HCT116 (cell line): ENCODE data around the gene HDGFL1. TPM values are rescaled to one million over a fixed set of nuclear protein-coding genes. Genes with fewer than 3 reads are reported as not detected.

Experiments
- ATAC-seq: fragments of 200-7000 bp; cut with Tn5 transposase; 2 replicates; pipeline ENCODE4 v1.9.1; 2020; ENCODE audit warnings: mild to moderate bottlenecking, moderate library complexity
- BruUV-seq: library from RNA; stranded (reverse); fragments of 400-500 nt; replicated peaks from 2 replicates; lab custom pipeline; 2021; lab: Mats Ljungman, UMichigan
- CTCF ChIA-PET: fragments of 300-600 bp; sonication (Branson Sonifier 250); formaldehyde crosslinking; loops from one replicate; lab custom pipeline; 2021; ENCODE audit warnings: antibody characterized with exemption; lab: Charles Lee
- POLR2A ChIA-PET: fragments of 300-600, 350-600 bp; sonication (Branson Sonifier 250); formaldehyde crosslinking; loops from one replicate; lab custom pipeline; 2021; ENCODE audit warnings: antibody characterized with exemption; lab: Charles Lee
- RAD21 ChIA-PET, 2 experiments: fragments of 300-600 bp; sonication (Branson Sonifier 250); formaldehyde crosslinking; loops; one replicate each; lab custom pipeline; 2023; ENCODE audit warnings: low total read pairs in 2 of 2; ENCODE audit not compliant: uncharacterized antibody in 2 of 2, unreplicated experiment in 2 of 2, low non-redundant PET in 1 of 2; lab: Charles Lee
- DNase-seq: peaks from one replicate; pipeline ENCODE4 v3.0.0-alpha.2; 2010; ENCODE audit warnings: low read depth, low spot score
- H2AFZ ChIP-seq: fragments of 200-600 bp; shearing (Covaris generic), sonication (generic); 2 replicates; pipeline ENCODE4 v1.6.1; 2017; ENCODE audit warnings: low read depth, mixed run types, mixed read lengths, antibody characterized with exemption, low read length; ENCODE audit not compliant: poor library complexity, severe bottlenecking
- H3K27ac ChIP-seq: 2 replicates; pipeline ENCODE4 v1.5.1; 2012; ENCODE audit warnings: low read depth, low read length
- H3K27me3 ChIP-seq: fragments of 200-600 bp; sonication (generic); 2 replicates; pipeline ENCODE4 v1.6.1; 2016; ENCODE audit warnings: mixed run types, low read length, mixed read lengths; ENCODE audit not compliant: insufficient read depth
- H3K36me3 ChIP-seq, 2 experiments: fragments of 200-500 bp in 1 of 2; fragments of 200-600 bp in 1 of 2; sonication (Bioruptor generic) in 1 of 2; sonication (generic) in 1 of 2; 2 replicates each; pipeline versions ENCODE4 v1.5.1 to v1.6.1; 2014 to 2016; ENCODE audit warnings: low read length in 2 of 2, inconsistent platforms in 1 of 2, mixed read lengths in 1 of 2, mixed run types in 1 of 2; ENCODE audit not compliant: insufficient read depth in 2 of 2, control insufficient read depth in 1 of 2
- H3K4me1 ChIP-seq, 2 experiments: fragments of 200-600 bp in 1 of 2; sonication (generic) in 1 of 2; 2 replicates each; pipeline versions ENCODE4 v1.5.1 to v1.6.1; 2012 to 2017; ENCODE audit warnings: low read length in 2 of 2, inconsistent platforms in 1 of 2, mild to moderate bottlenecking in 1 of 2, mixed read lengths in 1 of 2, mixed run types in 1 of 2, moderate library complexity in 1 of 2; ENCODE audit not compliant: insufficient read depth in 2 of 2, control insufficient read depth in 1 of 2
- H3K4me2 ChIP-seq: fragments of 200-600 bp; sonication (generic); 2 replicates; pipeline ENCODE4 v1.6.1; 2017; ENCODE audit warnings: mixed run types, low read length, mixed read lengths
- H3K4me3 ChIP-seq, 2 experiments: fragments of 200-600 bp in 1 of 2; sonication (generic) in 1 of 2; replicated peaks in 1 of 2; 2 replicates each; pipeline ENCODE4 v1.5.1; 2011 to 2016; ENCODE audit warnings: low read length in 2 of 2, control low read depth in 1 of 2, low read depth in 1 of 2, mild to moderate bottlenecking in 1 of 2, mixed read lengths in 1 of 2, mixed run types in 1 of 2
- H3K79me2 ChIP-seq: fragments of 200-600 bp; sonication (generic); 2 replicates; pipeline ENCODE4 v1.6.1; 2017; ENCODE audit warnings: mild to moderate bottlenecking, mixed run types, low read length, moderate library complexity, mixed read lengths; ENCODE audit not compliant: insufficient read depth
- H3K9ac ChIP-seq: fragments of 200-600 bp; sonication (generic); 2 replicates; pipeline ENCODE4 v1.6.1; 2016; ENCODE audit warnings: low read length, mixed read lengths
- H3K9me2 ChIP-seq: fragments of 200-600 bp; sonication (generic), shearing (Covaris generic); 2 replicates; pipeline ENCODE4 v1.6.1; 2017; ENCODE audit warnings: mixed run types, mild to moderate bottlenecking, moderate library complexity; ENCODE audit not compliant: insufficient read depth
- H3K9me3 ChIP-seq, 2 experiments: fragments of 200-500 bp in 1 of 2; fragments of 200-600 bp in 1 of 2; sonication (Bioruptor generic) in 1 of 2; sonication (generic) in 1 of 2; 2 replicates each; pipeline ENCODE4 v1.6.1; 2014 to 2017; ENCODE audit warnings: low read length in 2 of 2, mixed read lengths in 2 of 2, inconsistent platforms in 1 of 2, low read depth in 1 of 2, mild to moderate bottlenecking in 1 of 2, mixed run types in 1 of 2, moderate library complexity in 1 of 2; ENCODE audit not compliant: control insufficient read depth in 1 of 2, insufficient read depth in 1 of 2
- H4K20me1 ChIP-seq: fragments of 200-600 bp; sonication (generic), shearing (Covaris generic); 2 replicates; pipeline ENCODE4 v1.6.1; 2017; ENCODE audit warnings: mixed run types, mild to moderate bottlenecking, moderate library complexity; ENCODE audit not compliant: insufficient read depth
- ATF3 ChIP-seq: IDR thresholded peaks from 2 replicates; pipeline ENCODE4 v1.6.1; 2012
- ELF1 ChIP-seq: IDR thresholded peaks from 2 replicates; pipeline ENCODE4 v1.6.1; 2012; ENCODE audit warnings: low read depth, borderline replicate concordance
- EZH2 ChIP-seq: fragments of 200-600 bp; sonication (generic); IDR thresholded peaks from 2 replicates; pipeline ENCODE4 v1.6.1; 2017; ENCODE audit warnings: antibody characterized with exemption, mixed run types
- EZH2phosphoT487 ChIP-seq: fragments of 200-600 bp; IDR thresholded peaks from 2 replicates; pipeline ENCODE4 v1.6.1; 2018; ENCODE audit warnings: antibody characterized with exemption, borderline replicate concordance
- FOSL1 ChIP-seq: IDR thresholded peaks from 2 replicates; pipeline ENCODE4 v1.6.1; 2012; ENCODE audit warnings: low read depth
- JUND ChIP-seq: IDR thresholded peaks from 2 replicates; pipeline ENCODE4 v1.6.1; 2012
- POLR2A ChIP-seq: IDR thresholded peaks from 2 replicates; pipeline ENCODE4 v1.7.0; 2011; ENCODE audit warnings: borderline replicate concordance; ENCODE audit not compliant: insufficient read depth, insufficient read length; ENCODE audit errors: extremely low read depth
- POLR2AphosphoS5 ChIP-seq: IDR thresholded peaks from 2 replicates; pipeline ENCODE4 v1.6.1; 2011; ENCODE audit warnings: mild to moderate bottlenecking, low read depth, low read length, moderate library complexity
- RAD21 ChIP-seq: IDR thresholded peaks from 2 replicates; pipeline ENCODE4 v1.6.1; 2012; ENCODE audit warnings: low read depth, mild to moderate bottlenecking
- REST ChIP-seq: IDR thresholded peaks from 2 replicates; pipeline ENCODE4 v1.6.1; 2012; ENCODE audit warnings: low read depth
- SP1 ChIP-seq: IDR thresholded peaks from 2 replicates; pipeline ENCODE4 v1.6.1; 2012; ENCODE audit warnings: low read depth
- TCF7L2 ChIP-seq: IDR thresholded peaks from 2 replicates; pipeline ENCODE4 v1.7.0; 2011; ENCODE audit warnings: borderline replicate concordance, inconsistent platforms; ENCODE audit not compliant: insufficient read depth, insufficient read length; ENCODE audit errors: extremely low read depth
- YY1 ChIP-seq: IDR thresholded peaks from 2 replicates; pipeline ENCODE4 v1.6.1; 2011; ENCODE audit warnings: low read length, low read depth, moderate library complexity, mild to moderate bottlenecking; ENCODE audit not compliant: insufficient replicate concordance; ENCODE audit errors: extremely low read depth
- ZBTB33 ChIP-seq: IDR thresholded peaks from 2 replicates; pipeline ENCODE4 v1.6.1; 2011; ENCODE audit warnings: mild to moderate bottlenecking, low read length, moderate library complexity; ENCODE audit not compliant: insufficient replicate concordance; ENCODE audit errors: extremely low read depth
- ZFX ChIP-seq: fragments of 450-650 bp; IDR thresholded peaks from 2 replicates; pipeline ENCODE4 v1.6.1; 2017
- ZNF274 ChIP-seq: fragments of 200-500 bp; sonication (Bioruptor generic); IDR thresholded peaks from 2 replicates; pipeline ENCODE4 v1.6.1; 2014; ENCODE audit warnings: mild to moderate bottlenecking, low read depth, low read length, inconsistent platforms
- intact Hi-C: fragments of 100-400 bp; cut with micrococcal nuclease; formaldehyde crosslinking; loops from 2 replicates; pipeline ENCODE4 v1.10.0; 2022
- total RNA-seq: library from RNA; stranded (reverse); gene quantifications from one replicate; pipeline ENCODE4 v1.2.1, GENCODE V29; 2021; ENCODE audit not compliant: unreplicated experiment

The HDGFL1 gene
- total RNA-seq, 1 experiment from 2014 or later: not detected

- no peak overlapping the region for H3K27ac ChIP-seq
- no peaks in the 10 kb centered on the region for H3K9me3 ChIP-seq
- no peaks in the 10 kb centered on the region for H3K36me3 ChIP-seq
- no peak overlapping the region for H3K4me2 ChIP-seq
- no TSS peak for BruUV-seq
- ChIA-PET CTCF (no interaction called here), RAD21 (no interaction called here)
- no peaks in the 10 kb centered on the region for H3K4me1 ChIP-seq
- no peak overlapping the region for H2AFZ ChIP-seq
- no peak for DNase-seq
- H3K27me3 ChIP-seq: no peaks in the 10 kb centered on the region
- no peak for ATAC-seq
- no peaks in the 10 kb centered on the region for H3K9me2 ChIP-seq
- no peak overlapping the region for H3K9ac ChIP-seq
- intact Hi-C loops: no loop called here
- TF ChIP-seq SP1 (no peak), RAD21 (no peak), REST (no peak), ZNF274 (no peak), EZH2phosphoT487 (no peak), EZH2 (no peak), JUND (no peak), POLR2A (no peak), ZFX (no peak), POLR2AphosphoS5 (no peak), YY1 (no peak), TCF7L2 (no peak), ELF1 (no peak), ZBTB33 (no peak), ATF3 (no peak), FOSL1 (no peak)
- TF ChIP-seq, all 23 proteins: peak for 0
- POLR2A ChIA-PET: no interaction called here
- H3K4me3 ChIP-seq: no peak overlapping the region
- no peaks in the 10 kb centered on the region for H3K79me2 ChIP-seq
- no peaks in the 10 kb centered on the region for H4K20me1 ChIP-seq
Measured at GRCh38 chr6:22605736-22606135, 36.4 kb downstream of the HDGFL1 start.
